GM23248 (cell line): ENCODE results near the gene FHOD1. TPM values are rescaled to one million over a fixed set of nuclear protein-coding genes. Genes with fewer than 3 reads are reported as not detected.

Source experiments
- DNase-seq: peaks from one replicate; pipeline ENCODE4 v3.0.0-alpha.2; 2015
- H2AFZ ChIP-seq: fragments of 200-600 bp; sonication (generic); 2 replicates; pipeline ENCODE4 v1.6.1; 2016; ENCODE audit warnings: antibody characterized with exemption
- H3F3A ChIP-seq: fragments of 200-600 bp; sonication (generic); 2 replicates; pipeline ENCODE4 v1.6.1; 2016; ENCODE audit warnings: mild to moderate bottlenecking, antibody characterized with exemption, mixed run types; ENCODE audit not compliant: insufficient read depth
- H3K27ac ChIP-seq: fragments of 200-600 bp; sonication (generic); 2 replicates; pipeline ENCODE4 v1.5.1; 2016; ENCODE audit warnings: mild to moderate bottlenecking
- H3K27me3 ChIP-seq: fragments of 200-600 bp; sonication (generic); replicated peaks from 2 replicates; pipeline ENCODE4 v1.6.1; 2016; ENCODE audit warnings: mild to moderate bottlenecking; ENCODE audit not compliant: insufficient read depth
- H3K36me3 ChIP-seq: fragments of 200-600 bp; sonication (generic); 2 replicates; pipeline ENCODE4 v1.6.1; 2016; ENCODE audit warnings: low read depth, mild to moderate bottlenecking
- H3K4me1 ChIP-seq: fragments of 200-600 bp; sonication (generic); 2 replicates; pipeline ENCODE4 v1.6.1; 2016; ENCODE audit warnings: mild to moderate bottlenecking; ENCODE audit not compliant: insufficient read depth
- H3K4me2 ChIP-seq: fragments of 200-600 bp; sonication (generic); one replicate; pipeline ENCODE4 v1.6.1; 2016; ENCODE audit warnings: mild to moderate bottlenecking; ENCODE audit not compliant: unreplicated experiment
- H3K4me3 ChIP-seq: fragments of 200-600 bp; sonication (generic); 2 replicates; pipeline ENCODE4 v1.5.1; 2016; ENCODE audit warnings: mild to moderate bottlenecking
- H3K79me2 ChIP-seq: fragments of 200-600 bp; sonication (generic); 2 replicates; pipeline ENCODE4 v1.6.1; 2016; ENCODE audit warnings: mild to moderate bottlenecking; ENCODE audit not compliant: insufficient read depth
- H3K9ac ChIP-seq: fragments of 200-600 bp; sonication (generic); 2 replicates; pipeline ENCODE4 v1.6.1; 2016; ENCODE audit warnings: mild to moderate bottlenecking
- H3K9me2 ChIP-seq: fragments of 200-600 bp; sonication (generic); 2 replicates; pipeline ENCODE4 v1.6.1; 2016; ENCODE audit warnings: mixed run types, mild to moderate bottlenecking, moderate library complexity; ENCODE audit not compliant: insufficient read depth
- H3K9me3 ChIP-seq: fragments of 200-600 bp; sonication (generic); one replicate; pipeline ENCODE4 v1.6.1; 2017; ENCODE audit warnings: low read depth
- H4K20me1 ChIP-seq: fragments of 200-600 bp; sonication (generic); 2 replicates; pipeline ENCODE4 v1.6.0; 2016; ENCODE audit not compliant: insufficient read depth
- EZH2 ChIP-seq: fragments of 200-600 bp; sonication (generic); IDR thresholded peaks from 2 replicates; pipeline ENCODE4 v1.6.1; 2018; ENCODE audit warnings: antibody characterized with exemption, mild to moderate bottlenecking; ENCODE audit not compliant: insufficient read depth, poor library complexity, severe bottlenecking
- EZH2phosphoT487 ChIP-seq: fragments of 200-600 bp; sonication (generic); IDR thresholded peaks from 2 replicates; pipeline ENCODE4 v1.6.1; 2018; ENCODE audit warnings: antibody characterized with exemption, moderate library complexity, mild to moderate bottlenecking, low read depth; ENCODE audit not compliant: insufficient read depth
- WGBS, 2 experiments: methylation state at CpG; one replicate each; pipeline ENCODE4 v1.1.6; 2015 to 2017; ENCODE audit warnings: low lambda C conversion rate in 2 of 2, low coverage in 1 of 2; ENCODE audit errors: missing lambda C conversion rate in 2 of 2; 5-methylcytosine and 5-hydroxymethylcytosine counted together
- in situ Hi-C: fragments of 300-500 bp; cut with MboI; formaldehyde crosslinking; loops from 2 replicates; pipeline ENCODE4 v1.15.0; 2020
- polyA plus RNA-seq: library from polyadenylated mRNA; unstranded; fragments of >200 nt; fragmentation: Nextera tagmentation; extraction: Ambion mirVana; gene quantifications from 2 replicates; pipeline ENCODE4 v1.2.1, GENCODE V29; 2016
- total RNA-seq: library from RNA; depleted of rRNA; stranded (reverse); fragments of >200 nt; shearing (Covaris generic); gene quantifications from 2 replicates; pipeline ENCODE4 v1.2.3, GENCODE V29; 2014

The FHOD1 gene
- total and polyA plus RNA-seq, 2 experiments from 2014 or later = 9.3 to 14.9 TPM

DNA sequence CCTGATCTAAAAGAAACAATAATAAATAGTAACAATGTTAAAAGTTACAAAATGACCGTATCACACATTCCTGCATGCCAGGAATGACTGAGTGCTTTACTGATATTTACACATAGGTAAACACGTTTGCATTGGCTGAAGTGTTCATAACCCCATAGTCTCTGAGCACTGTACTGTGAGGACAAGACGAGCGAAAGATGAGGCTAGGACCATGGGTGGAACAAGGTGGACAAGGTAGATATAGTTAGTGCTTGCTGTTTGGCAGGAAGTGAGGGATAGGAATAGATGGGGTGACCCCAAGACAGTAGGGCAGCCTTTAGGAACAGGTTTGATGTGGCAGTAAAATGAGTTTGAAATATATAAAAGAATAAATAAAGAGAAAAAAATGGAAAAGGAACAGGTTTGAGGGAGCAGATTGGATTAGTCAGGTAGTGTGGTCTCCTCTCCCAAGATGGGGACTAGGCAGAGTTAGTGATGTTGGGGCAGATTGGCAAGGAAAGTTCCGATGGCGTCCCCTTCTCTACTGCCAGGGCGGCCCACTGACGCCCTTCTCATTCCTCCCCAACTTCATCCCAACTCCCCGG, 55.8 kb downstream of the FHOD1 start:
- DNase-seq = no peak
- Histone ChIP-seq H3F3A (peaks cover 6% of the 10 kb centered on the region; the same call in 1 of the 2 replicates), H3K9ac (no peak overlapping the region), H3K4me2 (peak overlapping the region; percentile 30), H3K9me3 (no peaks in the 10 kb centered on the region), H3K4me3 (peak overlapping the region; percentile 84; the same call in 1 of the 2 replicates), H3K4me1 (peaks cover 11% of the 10 kb centered on the region), H3K27me3 (no peaks in the 10 kb centered on the region), H4K20me1 (no peaks in the 10 kb centered on the region), H3K9me2 (no peaks in the 10 kb centered on the region), H2AFZ (peak overlapping the region; percentile 36; the same call in 1 of the 2 replicates), H3K36me3 (peaks cover 12% of the 10 kb centered on the region; the same call in 1 of the 2 replicates), H3K79me2 (peaks cover 39% of the 10 kb centered on the region), H3K27ac (no peak overlapping the region)
- in situ Hi-C loops = no loop called here
- TF ChIP-seq EZH2 (no peak), EZH2phosphoT487 (no peak)
- 15 to 19% methylated on average over 9 of the region's 9 CpGs for WGBS, 2 experiments

DNA sequence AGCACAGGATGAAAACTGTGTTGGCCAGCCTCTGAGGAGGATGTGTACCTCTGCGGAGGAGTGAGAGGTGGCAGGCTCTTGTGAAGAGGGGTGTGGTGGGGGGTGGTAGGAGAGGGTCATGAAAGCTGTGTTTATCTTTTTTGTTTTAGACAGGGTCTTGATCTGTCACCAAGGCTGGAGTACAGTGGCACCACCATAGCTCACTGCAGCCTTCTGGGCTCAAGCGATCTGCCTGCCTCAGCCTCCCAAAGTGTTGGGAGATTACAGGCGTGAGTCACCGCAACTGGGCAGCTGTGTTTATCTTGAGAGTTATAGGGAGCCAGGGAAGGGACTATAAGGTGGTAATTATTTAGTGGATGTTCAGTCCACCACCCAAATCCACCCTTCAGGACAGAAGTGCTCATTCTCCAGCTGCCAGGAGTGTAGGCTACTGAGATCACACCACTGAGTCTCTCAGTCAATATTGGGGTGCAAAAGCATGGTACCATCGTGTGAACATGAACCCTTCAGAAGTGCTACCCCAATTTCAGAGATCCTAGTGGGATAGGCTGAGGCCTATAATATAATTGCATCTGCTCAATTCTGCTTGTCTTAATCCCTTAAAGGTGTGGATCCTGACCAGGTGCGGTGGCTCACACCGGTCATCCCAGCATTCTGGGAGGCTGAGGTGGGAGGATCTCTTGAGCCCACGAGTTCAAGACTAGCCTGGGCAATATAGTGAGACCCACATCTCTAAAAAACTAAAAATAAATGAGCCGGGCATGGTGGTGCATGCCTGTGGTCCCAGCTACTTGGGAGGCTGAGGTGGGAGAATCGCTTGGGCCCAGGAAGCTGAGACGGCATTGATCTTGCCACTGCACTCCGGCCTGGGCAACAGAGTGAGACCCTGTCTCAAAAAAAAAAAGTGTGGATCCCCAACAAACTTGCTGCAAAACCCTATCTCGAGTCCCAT, 56.6 kb downstream of the FHOD1 start:
- 0 out of 2 replicates have a peak overlapping the region, but pooled peaks have one; percentile 36 for H2AFZ ChIP-seq
- TF ChIP-seq EZH2 (no peak), EZH2phosphoT487 (no peak)
- H3K4me3 ChIP-seq = no peak overlapping the region
- H3K9me2 ChIP-seq = no peaks in the 10 kb centered on the region
- H4K20me1 ChIP-seq = no peaks in the 10 kb centered on the region
- WGBS, 2 experiments = 78 to 79% methylated on average over 13 of the region's 13 CpGs
- H3F3A ChIP-seq = no peaks in the 10 kb centered on the region
- peaks cover 11% of the 10 kb centered on the region; the same call in 1 of the 2 replicates for H3K36me3 ChIP-seq
- peaks cover 35% of the 10 kb centered on the region for H3K79me2 ChIP-seq
- in situ Hi-C loops = no loop called here
- no peak overlapping the region for H3K4me2 ChIP-seq
- no peak for DNase-seq
- no peaks in the 10 kb centered on the region for H3K9me3 ChIP-seq
- peaks cover 11% of the 10 kb centered on the region for H3K4me1 ChIP-seq
- no peak overlapping the region for H3K27ac ChIP-seq
- no peaks in the 10 kb centered on the region for H3K27me3 ChIP-seq
- H3K9ac ChIP-seq = no peak overlapping the region

DNA sequence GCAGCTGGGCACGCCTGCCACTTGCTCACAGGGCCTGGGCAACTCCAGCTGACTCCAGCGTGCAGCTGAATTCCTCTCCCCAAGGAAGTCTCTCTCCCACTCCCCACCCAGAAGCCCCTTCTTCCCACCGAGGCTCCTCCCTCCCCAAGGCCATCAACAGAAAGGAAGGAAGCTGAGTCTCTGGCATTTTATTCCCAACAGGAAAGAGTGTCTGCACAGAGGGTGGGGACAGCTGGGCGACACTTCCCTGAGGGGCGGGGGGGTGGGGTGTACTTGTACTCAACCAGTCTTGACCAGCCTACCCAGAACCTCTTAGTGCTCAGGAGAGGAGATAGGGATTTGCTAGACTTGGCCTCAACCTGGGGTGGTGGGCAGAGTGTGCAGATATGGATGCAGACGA, 57.2 kb downstream of the FHOD1 start, which contains the start of gene EXOC3L1:
TSS of gene EXOC3L1 (minus strand) at position 96 of the 400 bp plus-strand sequence. CDS start 460 bp downstream, outside the sequence.
- Histone ChIP-seq H3F3A (no peaks in the 10 kb centered on the region), H3K79me2 (peaks cover 30% of the 10 kb centered on the region), H2AFZ (no peak within 1 kb of the TSS), H3K36me3 (peaks cover 4% of the 10 kb centered on the region; the same call in 1 of the 2 replicates), H3K9ac (no peak within 1 kb of the TSS), H3K4me2 (no peak within 1 kb of the TSS), H4K20me1 (no peaks in the 10 kb centered on the region), H3K9me2 (no peaks in the 10 kb centered on the region), H3K4me1 (peaks cover 11% of the 10 kb centered on the region), H3K27ac (no peak within 1 kb of the TSS), H3K27me3 (no peaks in the 10 kb centered on the region), H3K9me3 (no peaks in the 10 kb centered on the region), H3K4me3 (no peak within 1 kb of the TSS)
- DNase-seq = no peak
- in situ Hi-C loops = no loop called here
- TF ChIP-seq EZH2phosphoT487 (no peak), EZH2 (no peak)
- 21 to 22% methylated on average over 5 to 6 of the region's 6 CpGs for WGBS, 2 experiments

DNA sequence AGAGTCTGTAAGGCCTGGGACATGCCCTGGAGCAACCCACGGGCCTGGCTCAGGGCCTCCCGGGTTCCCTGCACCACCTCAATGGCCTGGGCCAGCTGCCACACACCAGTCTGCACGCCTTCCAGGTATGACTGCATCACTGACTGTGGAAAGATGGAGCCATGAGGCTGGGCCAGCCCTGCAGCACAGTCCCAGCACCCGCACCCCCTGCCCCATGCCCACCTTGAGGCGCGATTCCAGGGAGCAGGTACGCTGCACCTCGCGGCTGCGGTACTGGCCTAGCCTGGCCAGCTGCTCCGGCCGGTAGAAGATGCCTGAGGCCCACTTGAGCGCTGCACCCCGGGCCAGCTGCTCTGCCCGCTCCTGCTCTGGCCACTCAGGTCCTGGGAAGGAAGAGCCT, 58.5 kb downstream of the FHOD1 start:
- peaks cover 8% of the 10 kb centered on the region for H3K4me1 ChIP-seq
- H3K79me2 ChIP-seq = peaks cover 18% of the 10 kb centered on the region
- H3K27ac ChIP-seq = no peak overlapping the region
- no peak for DNase-seq
- no peaks in the 10 kb centered on the region for H3F3A ChIP-seq
- in situ Hi-C loops = no loop called here
- no peaks in the 10 kb centered on the region for H3K9me3 ChIP-seq
- H3K36me3 ChIP-seq = no peaks in the 10 kb centered on the region; the same call in 1 of the 2 replicates
- 90 to 93% methylated on average over 15 of the region's 15 CpGs for WGBS, 2 experiments
- H3K9ac ChIP-seq = no peak overlapping the region
- H3K4me2 ChIP-seq = no peak overlapping the region
- no peak overlapping the region for H2AFZ ChIP-seq
- H3K4me3 ChIP-seq = no peak overlapping the region
- no peaks in the 10 kb centered on the region for H3K9me2 ChIP-seq
- H3K27me3 ChIP-seq = no peaks in the 10 kb centered on the region
- TF ChIP-seq EZH2phosphoT487 (no peak), EZH2 (no peak)
- H4K20me1 ChIP-seq = no peaks in the 10 kb centered on the region
